ENCODE data around the gene COL4A2. TPM values are rescaled to one million over a fixed set of nuclear protein-coding genes. Genes with fewer than 3 reads are reported as not detected.

The COL4A2 gene
- total and polyA plus RNA-seq, 2 donors (not counting 1 experiment from before 2014, with no cell fraction given), result 0.17 TPM; not detected in 1

DNA sequence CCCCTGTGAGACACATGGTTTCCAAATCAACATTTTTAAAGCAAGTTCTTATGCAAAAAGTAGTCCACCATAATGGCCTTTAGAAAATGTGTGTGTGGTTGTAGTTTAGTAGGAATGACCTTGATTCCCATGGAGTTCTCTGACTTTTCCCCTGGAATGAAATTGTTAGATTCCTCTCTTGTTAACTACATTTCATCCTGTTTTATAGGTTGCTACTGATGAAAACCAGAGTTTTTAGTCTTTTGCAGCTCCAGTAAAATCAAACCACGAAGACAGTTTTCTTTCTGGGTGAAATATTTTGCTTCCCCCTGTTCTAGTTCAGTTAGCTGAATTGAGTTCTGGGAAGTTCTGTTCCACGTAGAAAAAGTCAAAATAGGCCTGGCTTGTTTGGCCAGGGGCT, 146.7 kb downstream of the COL4A2 start:
- H3K4me1 Mint-ChIP-seq, result peaks cover 12% of the 10 kb centered on the region
- H3K27me3 ChIP-seq (replicated peaks in 1 of 4; ENCODE audit: control extremely low read depth in 1 of 4, control insufficient read depth in 3 of 4, insufficient read depth in 4 of 4, low read length in 3 of 4), result no peaks in the 10 kb centered on the region
- no peaks in the 10 kb centered on the region for H3K9me3 ChIP-seq (ENCODE audit: control extremely low read depth in 1 of 3, control insufficient read depth in 2 of 3, insufficient read depth in 1 of 3, low read length in 2 of 3)
- no peak overlapping the region for H3K9ac ChIP-seq (ENCODE audit: low read length)
- H3K9me3 Mint-ChIP-seq (ENCODE audit: insufficient read depth), result no peaks in the 10 kb centered on the region
- no peak overlapping the region for H3K4me2 ChIP-seq (replicated peaks; ENCODE audit: low read depth, low read length, poor library complexity, severe bottlenecking)
- CTCF ChIA-PET, result interaction anchor here (0.6 to 2.6 kb wide), 4 partner anchors 34 to 368 kb away, joined by 3 to 9 read pairs (median 6); no protein-coding TSS in a partner anchor
- no peaks in the 10 kb centered on the region for H3K79me2 ChIP-seq (ENCODE audit: control insufficient read depth, insufficient read depth, low read length)
- no peak overlapping the region for H3K27ac Mint-ChIP-seq
- peaks cover 4 to 5% of the 10 kb centered on the region in 2 donors for H3K4me1 ChIP-seq (ENCODE audit: control insufficient read depth in 2 of 2, insufficient read depth in 2 of 2, low read length in 2 of 2)
- no peak for TF ChIP-seq EZH2 (IDR thresholded peaks at IDR 0.05; ENCODE audit: borderline replicate concordance, insufficient read depth, low read depth, low read length, poor library complexity, severe bottlenecking)
- TF ChIP-seq, protein P1, sequence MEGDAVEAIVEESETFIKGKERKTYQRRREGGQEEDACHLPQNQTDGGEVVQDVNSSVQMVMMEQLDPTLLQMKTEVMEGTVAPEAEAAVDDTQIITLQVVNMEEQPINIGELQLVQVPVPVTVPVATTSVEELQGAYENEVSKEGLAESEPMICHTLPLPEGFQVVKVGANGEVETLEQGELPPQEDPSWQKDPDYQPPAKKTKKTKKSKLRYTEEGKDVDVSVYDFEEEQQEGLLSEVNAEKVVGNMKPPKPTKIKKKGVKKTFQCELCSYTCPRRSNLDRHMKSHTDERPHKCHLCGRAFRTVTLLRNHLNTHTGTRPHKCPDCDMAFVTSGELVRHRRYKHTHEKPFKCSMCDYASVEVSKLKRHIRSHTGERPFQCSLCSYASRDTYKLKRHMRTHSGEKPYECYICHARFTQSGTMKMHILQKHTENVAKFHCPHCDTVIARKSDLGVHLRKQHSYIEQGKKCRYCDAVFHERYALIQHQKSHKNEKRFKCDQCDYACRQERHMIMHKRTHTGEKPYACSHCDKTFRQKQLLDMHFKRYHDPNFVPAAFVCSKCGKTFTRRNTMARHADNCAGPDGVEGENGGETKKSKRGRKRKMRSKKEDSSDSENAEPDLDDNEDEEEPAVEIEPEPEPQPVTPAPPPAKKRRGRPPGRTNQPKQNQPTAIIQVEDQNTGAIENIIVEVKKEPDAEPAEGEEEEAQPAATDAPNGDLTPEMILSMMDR (IDR thresholded peaks at IDR 0.05), result no peak
- ATAC-seq (ENCODE audit: low read depth) (no peak), DNase-seq (no peak)
- intact Hi-C loops (cut with micrococcal nuclease), result no loop called here
- POLR2A ChIA-PET, result no interaction called here
- no peak overlapping the region for H2AFZ ChIP-seq (ENCODE audit: insufficient read depth, low read depth, low read length, poor library complexity, severe bottlenecking)
- no peak overlapping the region for H3K4me3 ChIP-seq (ENCODE audit: control extremely low read depth in 1 of 5, extremely low read depth in 1 of 5, insufficient read depth in 1 of 5, low read depth in 2 of 5, low read length in 4 of 5)
- H3K27ac ChIP-seq (ENCODE audit: low read length in 2 of 2), result no peak overlapping the region
- 100% methylated on average over 1 of the region's 2 CpGs for WGBS (ENCODE audit: insufficient coverage)
- H3K4me3 Mint-ChIP-seq, result no peak overlapping the region
- no peaks in the 10 kb centered on the region for H4K20me1 ChIP-seq (ENCODE audit: control insufficient read depth, insufficient read depth, low read length, poor library complexity, severe bottlenecking)
- H3K36me3 ChIP-seq (replicated peaks in 1 of 2; ENCODE audit: control extremely low read depth in 1 of 2, control insufficient read depth in 1 of 2, extremely low read depth in 1 of 2, insufficient read depth in 2 of 2, low read length in 1 of 2), result no peaks in the 10 kb centered on the region
- H3K27me3 Mint-ChIP-seq, result peaks cover 4% of the 10 kb centered on the region

DNA sequence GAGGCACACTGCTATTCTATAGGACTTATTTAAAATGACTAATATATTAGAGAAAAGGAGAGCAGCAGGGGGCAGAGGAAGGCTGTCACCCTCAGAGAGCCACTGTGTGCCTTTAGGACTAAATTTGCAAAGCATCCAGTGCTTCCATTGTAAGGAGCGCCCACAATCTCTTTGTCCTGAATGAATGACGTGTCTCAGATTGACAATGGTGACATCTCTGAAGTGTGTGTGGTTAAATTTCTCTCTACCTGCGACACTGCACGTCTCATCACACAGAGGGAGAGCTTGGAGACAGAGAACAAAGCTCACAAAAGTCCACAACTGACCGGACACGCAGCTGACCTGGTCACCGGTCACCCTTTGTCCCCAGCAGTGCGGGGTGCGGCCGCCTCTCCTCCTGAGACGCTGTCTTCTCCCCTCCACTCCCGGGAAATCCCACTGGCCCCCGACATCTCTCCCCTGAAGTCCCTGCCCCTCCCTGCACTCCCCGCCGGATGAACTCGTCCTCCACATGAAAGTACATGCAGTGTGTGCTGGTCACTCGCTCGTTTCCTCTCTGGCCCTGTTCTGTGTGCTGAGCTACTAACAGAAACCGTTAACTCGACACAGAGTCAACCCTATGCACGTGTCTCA, 147.3 kb downstream of the COL4A2 start:
- DNase-seq, result no peak
- H3K27me3 Mint-ChIP-seq, result peaks cover 4% of the 10 kb centered on the region
- H3K4me3 Mint-ChIP-seq, result no peak overlapping the region
- Histone ChIP-seq H3K9ac (ENCODE audit: low read length) (no peak overlapping the region), H4K20me1 (ENCODE audit: control insufficient read depth, insufficient read depth, low read length, poor library complexity, severe bottlenecking) (no peaks in the 10 kb centered on the region), H3K36me3 (replicated peaks in 1 of 2; ENCODE audit: control extremely low read depth in 1 of 2, control insufficient read depth in 1 of 2, extremely low read depth in 1 of 2, insufficient read depth in 2 of 2, low read length in 1 of 2) (no peaks in the 10 kb centered on the region), H3K27me3 (replicated peaks in 1 of 4; ENCODE audit: control extremely low read depth in 1 of 4, control insufficient read depth in 3 of 4, insufficient read depth in 4 of 4, low read length in 3 of 4) (no peaks in the 10 kb centered on the region), H3K4me3 (ENCODE audit: control extremely low read depth in 1 of 5, extremely low read depth in 1 of 5, insufficient read depth in 1 of 5, low read depth in 2 of 5, low read length in 4 of 5) (no peak overlapping the region), H3K79me2 (ENCODE audit: control insufficient read depth, insufficient read depth, low read length) (no peaks in the 10 kb centered on the region), H3K4me1 (ENCODE audit: control insufficient read depth in 2 of 2, insufficient read depth in 2 of 2, low read length in 2 of 2) (peaks cover 9 to 10% of the 10 kb centered on the region in 2 donors), H3K4me2 (replicated peaks; ENCODE audit: low read depth, low read length, poor library complexity, severe bottlenecking) (no peak overlapping the region), H3K9me3 (ENCODE audit: control extremely low read depth in 1 of 3, control insufficient read depth in 2 of 3, insufficient read depth in 1 of 3, low read length in 2 of 3) (no peaks in the 10 kb centered on the region), H3K27ac (ENCODE audit: low read length in 2 of 2) (no peak overlapping the region), H2AFZ (ENCODE audit: insufficient read depth, low read depth, low read length, poor library complexity, severe bottlenecking) (no peak overlapping the region)
- peaks cover 17% of the 10 kb centered on the region for H3K4me1 Mint-ChIP-seq
- intact Hi-C loops (cut with micrococcal nuclease), result no loop called here
- H3K27ac Mint-ChIP-seq, result no peak overlapping the region
- ChIA-PET POLR2A (no interaction called here), CTCF (interaction anchor here (0.6 to 2.6 kb wide), 8 partner anchors 11 to 368 kb away, joined by 3 to 26 read pairs (median 8); no protein-coding TSS in a partner anchor)
- H3K9me3 Mint-ChIP-seq (ENCODE audit: insufficient read depth), result no peaks in the 10 kb centered on the region
- ATAC-seq (ENCODE audit: low read depth), result no peak
- 96% methylated on average over 17 of the region's 21 CpGs for WGBS (ENCODE audit: insufficient coverage)
- no peak for TF ChIP-seq EZH2 (IDR thresholded peaks at IDR 0.05; ENCODE audit: borderline replicate concordance, insufficient read depth, low read depth, low read length, poor library complexity, severe bottlenecking)
- TF ChIP-seq, protein P1 (IDR thresholded peaks at IDR 0.05), result no peak

All from B cell (primary cell).